DMS 273 (cell line): ENCODE measurements around the gene NPHP1.
"Not testable (repeated sequence)": the region's sequence is repeated elsewhere in the genome, so short reads cannot be mapped to it uniquely, and the experiment has no call there.

Source experiments
- DNase-seq: peaks from one replicate; lab custom pipeline; 2025; ENCODE audit not compliant: unreplicated experiment; lab: John Stamatoyannopoulos, UW

The NPHP1 gene

GRCh38 chr2:110198016-110198415 lies 6.8 kb downstream of the NPHP1 start:
- DNase-seq: no peak

GRCh38 chr2:110197452-110197851 lies 7.4 kb downstream of the NPHP1 start:
- no peak for DNase-seq

- not testable (repeated sequence) for DNase-seq
These were observed 14.6 kb downstream of the NPHP1 start for GRCh38 chr2:110190169-110190568.

DNA sequence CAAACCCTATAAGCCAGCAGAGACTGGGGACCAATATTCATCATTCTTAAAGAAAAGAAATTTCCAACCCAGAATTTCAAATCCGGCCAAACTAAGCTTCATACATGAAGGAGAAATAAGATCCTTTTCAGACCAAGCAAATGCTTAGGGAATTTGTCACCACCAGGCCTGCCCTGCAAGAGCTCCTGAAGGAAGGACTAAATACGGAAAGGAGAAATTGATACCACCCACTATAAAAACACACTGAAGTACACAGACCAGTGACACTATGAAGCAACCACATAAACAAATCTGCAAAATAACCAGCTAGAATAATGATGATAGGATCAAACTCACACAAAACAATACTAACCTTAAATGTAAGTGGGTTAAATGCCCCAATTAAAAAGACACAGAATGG lies 22.4 kb downstream of the NPHP1 start:
- no peak for DNase-seq

DNA sequence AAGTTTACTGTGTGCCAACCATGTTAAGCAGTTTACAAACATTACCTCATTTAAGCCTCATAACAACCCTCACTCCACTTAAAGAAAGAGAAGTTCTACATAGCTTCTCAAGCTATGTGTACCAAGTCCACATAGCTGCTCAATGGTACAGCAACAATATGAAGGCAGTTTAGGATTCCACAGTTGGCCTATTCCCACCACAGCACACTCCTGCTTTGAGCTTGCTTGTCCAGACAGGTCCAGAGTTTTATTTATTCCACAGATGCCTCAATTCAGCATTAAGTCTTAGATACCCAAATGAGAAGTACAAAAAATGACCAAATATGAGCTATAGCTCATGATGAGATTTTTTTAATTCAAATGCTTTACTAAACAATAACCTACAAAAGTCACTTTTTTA lies 24.8 kb downstream of the NPHP1 start:
- DNase-seq: no peak

GRCh38 chr2:110173523-110173922 lies 31.3 kb downstream of the NPHP1 start:
- no peak for DNase-seq

DNA sequence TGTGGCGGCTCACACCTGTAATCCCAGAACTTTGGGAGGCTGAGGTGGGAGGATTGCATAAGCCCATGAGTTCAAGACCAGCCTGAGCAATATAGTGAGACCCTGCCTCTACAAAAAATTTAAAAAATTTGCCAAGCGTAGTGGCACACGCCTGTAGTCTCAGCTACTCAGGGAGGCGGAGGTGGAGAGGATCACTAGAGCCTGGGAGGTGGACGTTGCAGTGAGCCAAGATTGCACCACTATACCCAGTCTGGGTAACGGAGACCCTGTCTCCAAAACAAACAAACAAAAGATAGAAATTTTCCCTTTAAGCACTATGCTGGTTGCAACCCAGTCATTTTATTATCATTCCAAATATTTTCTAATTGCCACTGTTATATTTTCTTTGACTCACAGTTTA lies 32.3 kb downstream of the NPHP1 start:
- DNase-seq: no peak

DNA sequence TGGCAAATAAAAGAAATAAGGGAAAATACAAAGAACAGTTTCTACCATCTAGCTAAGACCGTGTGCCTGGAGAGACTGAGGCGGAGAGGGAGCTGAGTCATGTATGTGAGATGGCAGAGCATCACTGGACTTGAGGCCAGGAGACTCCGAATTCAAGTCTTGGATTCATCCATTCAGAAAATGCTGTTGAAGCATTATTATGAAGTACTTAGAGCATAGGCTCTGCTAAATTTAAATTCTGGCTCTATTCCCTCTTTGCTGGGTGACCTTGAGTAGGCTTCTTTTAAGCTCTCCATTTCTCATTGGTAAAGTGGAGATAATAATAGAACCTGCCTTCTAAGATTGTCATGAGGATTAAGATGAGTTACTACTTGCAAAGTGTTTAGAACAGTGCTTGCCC lies 34.7 kb downstream of the NPHP1 start:
- DNase-seq: no peak

DNA sequence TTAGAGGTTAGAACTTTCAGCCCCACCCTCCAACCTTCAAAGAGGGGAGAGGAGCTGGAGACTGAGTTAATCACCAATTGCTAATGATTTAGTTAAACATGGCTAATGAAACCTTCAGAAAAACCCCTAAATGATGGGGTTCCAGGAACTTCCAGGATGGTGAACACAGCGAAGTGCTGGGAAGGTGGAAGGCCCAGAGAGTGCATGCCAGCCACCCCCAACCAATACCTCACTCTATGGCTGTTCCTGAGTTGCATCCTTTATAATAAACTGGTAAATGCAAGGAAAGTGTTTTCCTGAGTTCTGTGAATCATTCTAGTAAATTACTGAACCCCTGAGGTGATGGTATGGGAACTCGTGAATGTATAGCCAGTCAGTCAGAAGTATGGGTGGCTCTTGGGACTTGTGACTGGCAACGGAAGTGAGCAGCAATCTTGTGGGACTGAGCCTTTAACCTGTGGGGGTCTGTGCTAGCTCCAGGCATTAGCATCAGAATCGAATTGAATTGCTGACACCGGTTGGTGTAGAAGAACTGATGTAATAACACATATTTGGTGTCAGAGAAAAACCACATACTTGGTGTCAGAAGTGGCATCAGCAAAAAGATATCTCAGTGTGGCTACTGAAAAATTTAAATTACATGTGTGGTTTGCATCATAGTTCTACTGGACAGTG lies 37.4 kb downstream of the NPHP1 start:
- no peak for DNase-seq

GRCh38 chr2:110166266-110166665 lies 38.5 kb downstream of the NPHP1 start:
- DNase-seq: no peak

GRCh38 chr2:110157153-110157793 lies 47.5 kb downstream of the NPHP1 start:
- DNase-seq: peak; percentile 64

GRCh38 chr2:110154828-110155227 lies 50.0 kb downstream of the NPHP1 start:
- DNase-seq: not testable (repeated sequence)

- DNase-seq: not testable (repeated sequence)
These were observed 50.6 kb downstream of the NPHP1 start for GRCh38 chr2:110154188-110154587.

DNA sequence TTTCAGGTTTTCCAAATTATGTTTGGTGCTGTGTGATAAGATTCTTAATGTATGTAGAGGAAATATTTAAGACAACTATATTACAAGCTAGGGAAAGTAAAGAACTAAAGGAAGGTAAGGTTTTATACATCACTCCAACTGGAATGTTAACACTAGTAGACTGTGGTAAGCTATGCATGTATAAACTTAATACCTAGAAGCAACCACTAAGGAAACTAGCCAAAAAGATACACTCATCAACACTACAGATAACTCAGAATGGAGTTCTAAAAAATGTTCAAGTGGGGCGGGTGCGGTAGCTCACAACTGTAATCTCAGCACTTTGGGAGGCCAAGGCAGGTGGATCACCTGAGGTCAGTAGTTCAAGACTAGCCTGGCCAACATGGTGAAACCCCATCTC lies 51.4 kb downstream of the NPHP1 start:
- DNase-seq: no peak

DNA sequence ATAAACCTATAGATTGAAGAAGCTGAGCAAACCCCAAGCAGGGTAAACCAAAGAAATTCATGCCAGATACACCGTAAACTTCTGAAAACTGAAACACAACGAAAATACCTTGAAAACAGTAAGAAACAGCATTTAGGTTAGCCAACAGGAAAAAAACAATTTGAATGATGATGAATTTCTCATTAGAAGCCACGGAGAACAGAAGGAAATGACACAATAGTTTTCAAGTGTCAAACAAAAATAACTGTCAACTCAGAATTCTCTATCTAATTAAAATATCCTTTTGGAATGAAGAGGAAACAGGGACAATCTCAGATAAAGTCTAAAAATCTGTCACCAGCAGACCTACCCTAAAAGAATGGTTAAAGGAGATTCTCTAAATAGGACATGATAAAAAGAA lies 51.9 kb downstream of the NPHP1 start:
- no peak for DNase-seq

- DNase-seq: no peak
These were observed 55.2 kb downstream of the NPHP1 start for GRCh38 chr2:110149330-110150220.

GRCh38 chr2:110146945-110147332 lies 57.9 kb downstream of the NPHP1 start:
- no peak for DNase-seq

DNA sequence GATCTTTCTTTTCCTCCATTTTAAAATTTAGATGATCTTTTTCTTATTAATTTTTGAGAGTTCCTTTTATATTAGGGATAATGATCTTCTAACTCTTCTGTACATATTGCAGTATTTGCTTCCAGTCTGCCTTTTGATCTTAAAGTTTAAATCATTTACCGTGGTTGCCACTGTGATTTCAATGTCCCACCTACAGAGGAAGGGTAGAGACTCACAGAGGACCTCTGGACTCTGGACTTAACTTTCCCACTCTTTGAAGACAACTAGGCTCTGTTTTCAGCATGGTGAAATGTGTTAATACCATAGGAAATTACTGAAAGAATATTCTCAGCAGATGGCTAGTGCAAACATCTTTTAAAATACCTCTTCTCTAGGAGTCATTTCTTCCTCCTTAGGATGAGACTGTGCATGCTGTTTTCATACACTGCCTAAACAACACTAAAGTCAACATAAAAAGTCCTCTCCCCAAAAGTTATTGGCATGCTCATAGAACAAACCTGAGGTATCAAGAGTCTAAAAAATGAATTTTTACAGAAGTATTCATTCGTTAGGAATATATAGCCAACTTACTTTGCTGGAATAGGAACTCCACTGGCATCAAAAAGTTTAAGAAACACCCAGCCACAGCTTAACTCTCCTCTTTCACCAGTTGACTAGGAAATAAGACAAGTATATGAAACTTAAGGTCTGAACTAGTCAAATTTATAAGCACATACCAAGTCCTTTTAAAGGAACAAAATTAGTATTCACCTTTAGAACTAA lies 58.4 kb downstream of the NPHP1 start:
- no peak for DNase-seq

DNA sequence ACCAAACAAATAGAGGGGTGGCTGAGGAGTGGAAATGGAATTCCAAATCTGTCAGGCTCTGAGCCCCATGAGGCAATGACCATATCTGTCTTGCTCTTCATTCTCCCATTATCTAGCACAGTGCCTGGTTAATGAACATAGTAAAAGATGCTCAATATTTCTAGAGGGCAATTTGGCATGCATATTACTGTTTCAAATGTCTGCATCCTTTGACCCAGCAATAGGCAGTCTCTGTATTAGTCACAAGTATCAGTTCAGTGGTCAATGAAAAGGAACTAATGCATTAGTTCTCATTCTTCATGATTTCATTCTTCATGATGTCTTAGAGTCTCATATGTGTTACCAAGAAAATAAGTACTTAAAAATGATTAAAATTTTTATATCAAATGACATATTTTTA lies 60.8 kb downstream of the NPHP1 start:
- DNase-seq: no peak

DNA sequence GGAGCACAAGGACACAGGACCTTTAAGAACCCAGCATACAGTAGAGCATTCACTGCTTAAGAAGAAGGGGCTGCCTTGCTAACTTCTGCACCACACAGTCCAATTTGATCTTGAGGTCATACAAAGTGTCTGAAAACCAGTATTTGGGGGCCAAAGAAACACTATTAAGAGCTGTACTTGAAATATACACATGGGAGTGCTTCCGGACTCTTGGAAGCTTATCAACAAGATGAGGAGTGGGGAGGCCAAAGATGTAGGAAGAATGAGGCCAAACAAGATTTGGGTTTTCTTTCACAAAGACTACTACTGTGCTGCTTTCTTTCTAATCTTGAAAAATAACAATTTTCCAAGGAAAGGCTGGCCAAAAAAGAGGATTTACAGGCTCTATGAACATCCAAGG lies 64.4 kb downstream of the NPHP1 start:
- no peak for DNase-seq

DNA sequence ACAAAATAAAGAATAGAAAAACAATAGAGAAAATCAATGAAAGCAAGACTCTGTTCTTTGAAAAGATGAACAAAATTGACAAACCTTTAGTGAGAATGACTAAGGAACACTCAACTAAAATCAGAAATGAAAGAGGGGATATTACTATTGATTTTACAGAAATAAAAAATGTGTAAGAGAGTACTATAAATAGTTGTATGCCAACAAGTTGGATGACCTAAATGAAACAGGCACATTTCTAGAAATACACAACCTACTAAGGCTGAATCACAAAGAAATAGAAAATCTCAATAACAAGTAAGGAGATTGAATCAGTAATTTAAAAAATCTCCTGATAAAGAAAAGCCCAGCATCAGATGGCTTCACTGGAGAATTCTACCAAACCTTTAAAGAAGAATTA lies 70.8 kb downstream of the NPHP1 start:
- DNase-seq: no peak
